ENCODE data around the gene MYRFL. TPM values are rescaled to one million over a fixed set of nuclear protein-coding genes. Genes with fewer than 3 reads are reported as not detected.
A peak's percentile ranks its signal among the peaks of the same experiment; 100 is the strongest.
"Not testable (repeated sequence)": the region's sequence is repeated elsewhere in the genome, so short reads cannot be mapped to it uniquely, and the experiment has no call there.

MYRFL gene
- total RNA-seq = 0.95 TPM

DNA sequence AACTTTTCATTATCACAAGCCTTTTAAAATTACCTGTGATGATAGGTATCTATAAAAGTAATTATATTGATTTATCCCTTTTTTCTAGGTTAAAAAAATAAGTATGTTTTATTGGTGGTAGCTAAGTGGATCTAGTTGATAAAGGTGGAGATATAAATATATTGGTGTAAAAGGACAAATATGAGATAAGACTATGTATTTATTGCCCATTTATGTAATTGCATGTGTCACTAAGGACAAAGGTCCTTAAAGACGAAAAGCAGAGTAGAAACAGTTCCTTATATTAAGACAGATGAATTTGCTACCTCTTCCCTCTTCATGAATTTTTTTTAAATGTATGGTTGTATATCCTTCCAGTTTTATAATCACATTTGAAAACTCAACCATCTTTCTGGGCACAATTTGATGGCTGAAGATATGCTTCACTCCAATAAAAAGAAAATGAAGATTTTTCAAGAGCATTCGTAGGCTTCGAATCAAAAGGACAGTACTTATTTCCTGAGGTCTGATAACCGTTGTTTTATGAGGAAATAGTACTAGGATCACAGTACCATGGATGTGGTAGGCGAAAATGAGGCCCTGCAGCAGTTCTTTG is at the start of gene MYRFL:
Gene MYRFL, plus strand, starts transcription at position 262 of the 595 bp plus-strand sequence. Its CDS starts 291 bp downstream, at position 553.
- no peak for DNase-seq (ENCODE audit: low spot score)

DNA sequence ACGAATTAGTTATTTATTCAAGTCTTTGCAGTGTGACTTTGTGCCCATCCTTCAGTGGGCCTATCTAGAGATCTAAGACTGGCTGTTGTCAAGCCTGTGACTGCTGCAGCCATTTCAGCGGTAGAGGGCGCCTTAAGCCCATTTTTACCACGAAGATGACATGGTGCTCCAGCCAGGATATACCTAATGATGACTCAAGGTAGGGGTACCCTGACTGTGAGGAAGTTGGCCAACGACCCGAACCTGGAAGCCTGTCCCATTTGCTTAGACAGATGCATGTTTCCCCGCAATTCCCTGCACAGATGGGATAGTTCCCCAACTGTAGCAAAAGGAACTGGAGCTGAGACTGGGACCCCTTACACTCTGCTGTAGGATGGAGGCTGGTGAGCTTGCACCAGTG is 45.1 kb upstream of the MYRFL start:
- no peak for DNase-seq (ENCODE audit: low spot score)

DNA sequence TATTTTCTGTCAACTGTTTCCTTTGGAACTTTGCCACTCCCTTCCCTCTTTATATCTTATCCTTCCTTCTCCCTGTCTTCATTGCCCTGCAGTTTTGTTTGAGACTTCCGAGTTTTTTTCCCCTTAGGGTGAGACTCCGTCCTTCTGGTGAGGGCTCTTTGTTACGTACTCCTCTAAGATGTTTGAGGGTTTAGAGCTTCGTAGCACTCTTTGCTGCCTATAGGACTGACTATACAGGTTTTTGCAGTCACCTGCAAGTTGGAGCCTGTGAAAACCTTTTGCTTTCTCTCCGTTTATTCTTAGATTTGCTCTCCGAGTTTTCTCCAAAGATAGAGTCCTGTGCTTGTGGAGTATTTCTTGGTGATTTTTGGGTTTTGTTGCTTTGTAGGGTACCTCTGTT is 41.7 kb upstream of the MYRFL start:
- no peak for DNase-seq (ENCODE audit: low spot score)

DNA sequence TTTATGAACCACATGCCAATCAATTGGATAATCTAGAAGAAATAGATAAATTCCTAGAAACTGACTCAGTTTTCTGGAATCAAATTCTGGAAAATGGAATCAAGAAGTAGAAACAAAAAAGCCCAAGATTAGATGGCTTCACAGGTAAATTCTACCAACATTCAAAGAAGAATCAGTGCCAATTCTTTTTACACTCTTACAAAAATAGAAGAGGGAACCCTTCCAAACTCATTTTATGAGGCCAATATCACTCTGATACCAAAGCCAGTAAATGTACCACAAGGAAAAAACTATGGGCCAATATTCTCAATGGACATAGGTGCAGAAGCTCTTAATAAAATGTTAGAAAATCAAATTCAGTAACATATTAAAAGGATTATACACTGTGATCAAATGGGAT is 35.7 kb upstream of the MYRFL start:
- DNase-seq (ENCODE audit: low spot score) = no peak

GRCh38 chr12:69792533-69792932 is 32.5 kb upstream of the MYRFL start:
- no peak for DNase-seq (ENCODE audit: low spot score)

- not testable (repeated sequence) for DNase-seq (ENCODE audit: low spot score)
Measured at GRCh38 chr12:69807101-69807897, 17.7 kb upstream of the MYRFL start.

DNA sequence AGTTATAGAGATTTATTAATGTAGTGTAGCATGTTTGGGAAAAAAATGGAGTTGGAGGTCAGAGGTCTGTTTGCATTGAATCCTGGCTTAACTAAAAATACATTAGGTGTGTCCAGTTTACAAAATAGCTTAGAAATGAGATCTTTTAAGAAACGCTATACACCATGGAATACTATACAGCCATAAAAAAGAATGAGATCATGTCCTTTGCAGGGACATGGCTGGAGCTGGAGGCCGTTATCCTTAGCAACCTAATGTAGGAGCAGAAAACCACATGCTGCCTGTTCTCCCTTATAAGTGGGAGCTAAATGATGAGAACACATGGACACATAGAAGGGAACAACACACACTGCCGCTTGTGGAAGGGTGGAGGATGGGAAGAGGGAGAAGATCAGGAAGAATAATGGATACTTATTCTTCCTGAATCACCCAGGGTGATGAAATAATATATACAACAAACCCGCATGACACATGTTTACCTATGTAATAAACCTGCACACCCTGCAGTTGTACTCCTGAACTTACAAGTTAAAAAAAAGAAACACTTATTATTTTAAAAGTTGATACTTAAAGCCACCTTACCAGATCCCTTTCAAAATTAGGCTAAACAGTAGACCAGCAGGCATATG is 14.0 kb upstream of the MYRFL start:
- DNase-seq (ENCODE audit: low spot score) = no peak

DNA sequence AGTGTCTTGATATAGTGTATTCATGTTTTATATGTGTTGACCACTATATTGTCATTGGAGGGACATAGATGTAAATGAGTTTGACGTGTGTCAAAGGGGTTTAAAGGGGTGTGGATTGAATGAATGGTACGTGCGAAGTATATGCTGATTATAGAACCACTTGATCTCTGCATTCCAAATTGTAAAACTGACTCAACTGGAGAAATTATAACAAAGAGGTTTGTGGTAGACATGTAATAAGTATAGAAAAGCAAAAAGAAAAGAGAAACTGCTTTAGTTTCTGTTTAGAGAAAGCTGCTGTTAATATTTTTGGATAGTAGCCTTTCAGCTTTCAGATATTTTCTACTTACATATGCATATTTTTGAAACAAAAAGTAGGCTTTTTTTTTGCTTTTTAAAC is 8.9 kb upstream of the MYRFL start:
- DNase-seq (ENCODE audit: low spot score) = no peak

DNA sequence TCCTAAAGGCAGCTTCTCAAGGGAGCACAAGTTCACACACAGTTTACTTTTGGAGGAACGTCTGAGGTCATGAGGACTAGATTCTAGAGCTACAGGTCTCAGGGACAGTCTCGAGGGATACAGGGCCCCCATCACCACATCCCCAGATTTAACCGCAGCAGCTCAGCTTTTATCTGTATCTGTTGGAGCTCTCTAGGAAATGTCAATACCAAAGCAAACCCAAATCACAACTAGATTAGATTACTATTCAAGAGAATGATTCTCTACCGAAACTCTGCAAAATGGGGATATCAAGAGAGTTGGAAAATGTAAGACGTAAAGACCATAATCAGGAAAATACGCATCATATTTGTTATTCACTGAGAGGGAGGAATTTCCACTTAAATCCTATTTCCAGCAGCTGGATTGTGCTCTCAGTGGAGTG is 4.0 kb upstream of the MYRFL start:
- DNase-seq (ENCODE audit: low spot score) = no peak

- DNase-seq (ENCODE audit: low spot score) = no peak
Measured at GRCh38 chr12:69821456-69822159, 3.4 kb upstream of the MYRFL start.

GRCh38 chr12:69822201-69822860 is 2.7 kb upstream of the MYRFL start:
- DNase-seq (ENCODE audit: low spot score) = no peak

GRCh38 chr12:69824028-69824427 is 999 bp upstream of the MYRFL start:
- DNase-seq (ENCODE audit: low spot score) = no peak

DNA sequence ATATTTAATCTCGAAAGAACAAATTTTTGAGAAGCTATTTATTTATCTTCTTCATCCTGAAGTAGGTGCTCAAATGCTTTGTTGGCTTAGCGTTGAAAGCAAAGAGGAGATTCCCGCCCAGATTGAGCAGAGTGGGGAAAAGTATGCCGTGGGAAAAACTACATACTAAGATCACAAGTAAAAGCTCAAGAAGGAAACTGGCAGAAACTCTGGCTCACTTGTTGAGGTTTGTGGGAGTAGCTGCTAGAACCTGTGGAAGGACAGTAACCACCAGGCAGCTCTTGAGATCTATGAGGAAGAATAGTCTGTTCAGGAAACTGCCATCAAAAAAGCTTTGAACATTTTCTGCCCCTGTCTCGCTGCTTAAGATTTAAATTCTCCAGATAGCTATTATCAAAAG is 3.9 kb downstream of the MYRFL start:
- DNase-seq (ENCODE audit: low spot score) = no peak

- no peak for DNase-seq (ENCODE audit: low spot score)
Measured at GRCh38 chr12:69833696-69834095, 8.7 kb downstream of the MYRFL start.

- DNase-seq (ENCODE audit: low spot score) = no peak
Measured at GRCh38 chr12:69834147-69834546, 9.1 kb downstream of the MYRFL start.

GRCh38 chr12:69834576-69834975 is 9.5 kb downstream of the MYRFL start:
- DNase-seq (ENCODE audit: low spot score) = no peak

GRCh38 chr12:69835081-69835480 is 10.1 kb downstream of the MYRFL start:
- DNase-seq (ENCODE audit: low spot score) = no peak

DNA sequence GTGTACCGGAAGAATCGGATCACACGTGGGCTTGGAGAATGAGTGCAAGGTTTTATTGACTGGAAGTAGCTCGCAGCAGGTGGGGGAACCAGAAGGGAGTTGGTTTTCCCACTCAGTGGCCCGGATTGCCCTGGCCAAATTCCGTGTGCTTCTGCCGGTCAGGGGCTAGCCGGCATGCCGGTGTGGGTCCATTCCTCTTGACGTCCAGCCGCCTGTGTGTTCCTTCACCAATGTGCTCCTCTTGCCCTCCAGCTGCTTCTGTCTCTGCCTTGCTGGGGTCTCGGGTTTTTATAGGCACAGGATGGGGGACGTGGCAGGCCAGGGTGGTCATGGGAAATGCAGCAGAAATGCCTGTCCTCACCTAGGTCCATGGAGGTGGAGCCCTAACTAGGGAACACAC is 11.0 kb downstream of the MYRFL start:
- DNase-seq (ENCODE audit: low spot score) = no peak

DNA sequence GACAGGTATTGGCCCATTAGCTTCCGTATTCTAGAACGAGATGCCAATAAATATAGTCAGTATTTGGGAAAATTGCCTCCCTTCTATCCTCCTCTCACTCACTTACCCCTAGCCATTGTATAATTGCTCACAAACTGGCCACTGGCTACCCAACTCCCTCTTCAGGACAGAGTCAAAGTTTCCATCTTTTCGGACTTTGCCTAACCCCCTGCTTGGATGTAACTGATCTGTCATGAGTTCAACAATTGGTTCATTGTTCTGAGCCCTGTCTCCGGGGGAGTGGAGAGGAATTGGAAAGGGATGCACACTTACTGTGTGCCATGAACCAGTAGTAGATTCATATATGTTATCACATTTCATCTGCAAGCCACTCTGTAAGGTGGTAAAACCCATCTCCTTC is 12.2 kb downstream of the MYRFL start:
- no peak for DNase-seq (ENCODE audit: low spot score)

DNA sequence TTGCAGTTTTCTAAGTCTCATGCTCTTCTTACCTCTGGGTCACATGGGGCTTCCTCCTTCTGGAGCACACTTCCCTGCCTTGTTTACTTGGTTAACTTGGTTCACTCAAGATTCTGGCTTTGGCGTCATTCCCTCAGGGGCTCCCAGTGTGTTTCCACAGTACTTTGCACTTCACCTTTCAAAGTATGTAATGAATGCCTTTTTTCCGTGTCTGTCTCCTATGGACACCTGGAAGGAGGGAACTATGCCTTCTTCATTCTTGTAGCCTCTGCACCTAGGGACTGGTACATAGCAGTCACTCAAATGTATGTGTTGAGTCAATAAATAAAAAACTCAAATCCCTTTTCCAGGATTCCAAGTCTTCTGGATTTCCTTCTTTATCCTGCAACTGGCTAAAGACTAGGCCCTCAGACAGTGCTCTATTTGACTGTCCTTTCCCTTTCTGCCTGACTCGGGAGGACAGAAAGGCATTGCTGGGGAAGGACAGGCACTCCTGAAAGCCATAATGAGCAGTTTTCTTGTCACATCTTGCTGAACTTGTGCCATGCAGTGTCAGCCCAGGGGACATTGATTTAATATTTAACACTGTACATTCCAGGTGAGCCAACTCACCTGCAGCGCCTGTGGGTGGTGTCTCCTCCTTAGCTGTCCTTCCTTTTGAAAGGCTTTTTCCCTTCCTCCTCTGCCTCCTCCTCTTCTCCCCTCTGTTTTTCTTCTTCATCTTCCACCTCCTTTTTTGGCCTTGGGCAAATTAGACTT is 12.8 kb downstream of the MYRFL start:
- DNase-seq (ENCODE audit: low spot score) = peak; percentile 70

GRCh38 chr12:69840727-69841126 is 15.7 kb downstream of the MYRFL start:
- peak; percentile 22 for DNase-seq (ENCODE audit: low spot score)
